NCI-H2171 treated with DMSO at 0.1 percent for 48 hours (cell line): Measurements from ENCODE around the gene SLC29A3.
"Not testable (repeated sequence)": the region's sequence is repeated elsewhere in the genome, so short reads cannot be mapped to it uniquely, and the experiment has no call there.

Experiments used
- DNase-seq: peaks from one replicate; lab custom pipeline; 2025; lab: John Stamatoyannopoulos, UW

SLC29A3 gene

GRCh38 chr10:71283876-71284275 lies 35.2 kb upstream of the SLC29A3 start:
- no peak for DNase-seq

- DNase-seq, result no peak
These were observed 34.4 kb upstream of the SLC29A3 start for GRCh38 chr10:71284544-71285179.

- peak; percentile 51 for DNase-seq
These were observed 33.9 kb upstream of the SLC29A3 start for GRCh38 chr10:71285180-71285545.

- no peak for DNase-seq
These were observed 33.1 kb upstream of the SLC29A3 start for GRCh38 chr10:71285986-71286385.

GRCh38 chr10:71286521-71287294 lies 32.4 kb upstream of the SLC29A3 start:
- DNase-seq, result no peak

- DNase-seq, result no peak
These were observed 31.6 kb upstream of the SLC29A3 start for GRCh38 chr10:71287456-71287855.

GRCh38 chr10:71288461-71288860 lies 30.6 kb upstream of the SLC29A3 start:
- no peak for DNase-seq

- no peak for DNase-seq
These were observed 29.5 kb upstream of the SLC29A3 start for GRCh38 chr10:71289421-71290130.

GRCh38 chr10:71290331-71290730 lies 28.7 kb upstream of the SLC29A3 start:
- no peak for DNase-seq

GRCh38 chr10:71290806-71291527 lies 28.1 kb upstream of the SLC29A3 start:
- no peak for DNase-seq

GRCh38 chr10:71291528-71291900 lies 27.5 kb upstream of the SLC29A3 start:
- DNase-seq, result no peak

GRCh38 chr10:71292624-71293445 lies 26.2 kb upstream of the SLC29A3 start:
- no peak for DNase-seq

- peak; percentile 13 for DNase-seq
These were observed 25.5 kb upstream of the SLC29A3 start for GRCh38 chr10:71293446-71294084.

GRCh38 chr10:71294091-71294561 lies 24.9 kb upstream of the SLC29A3 start:
- no peak for DNase-seq

GRCh38 chr10:71294856-71295255 lies 24.2 kb upstream of the SLC29A3 start:
- no peak for DNase-seq

- no peak for DNase-seq
These were observed 23.4 kb upstream of the SLC29A3 start for GRCh38 chr10:71295641-71296040.

GRCh38 chr10:71296086-71296485 lies 23.0 kb upstream of the SLC29A3 start:
- no peak for DNase-seq

- DNase-seq, result not testable (repeated sequence)
These were observed 22.2 kb upstream of the SLC29A3 start for GRCh38 chr10:71296811-71297210.

GRCh38 chr10:71297343-71297742 lies 21.7 kb upstream of the SLC29A3 start:
- no peak for DNase-seq

- no peak for DNase-seq
These were observed 19.8 kb upstream of the SLC29A3 start for GRCh38 chr10:71299071-71299785.
